ENCODE results near the gene GPBP1L1.

Gene GPBP1L1

GRCh38 chr1:45617618-45618017 lies 68.7 kb downstream of the GPBP1L1 start:
- DNase-seq (ENCODE audit: low spot score), result no peak
- in situ Hi-C loops (cut with MboI; ENCODE audit: low sequenced_read_pairs, unreplicated experiment), result no loop called here
- TF ChIP-seq, protein P1, sequence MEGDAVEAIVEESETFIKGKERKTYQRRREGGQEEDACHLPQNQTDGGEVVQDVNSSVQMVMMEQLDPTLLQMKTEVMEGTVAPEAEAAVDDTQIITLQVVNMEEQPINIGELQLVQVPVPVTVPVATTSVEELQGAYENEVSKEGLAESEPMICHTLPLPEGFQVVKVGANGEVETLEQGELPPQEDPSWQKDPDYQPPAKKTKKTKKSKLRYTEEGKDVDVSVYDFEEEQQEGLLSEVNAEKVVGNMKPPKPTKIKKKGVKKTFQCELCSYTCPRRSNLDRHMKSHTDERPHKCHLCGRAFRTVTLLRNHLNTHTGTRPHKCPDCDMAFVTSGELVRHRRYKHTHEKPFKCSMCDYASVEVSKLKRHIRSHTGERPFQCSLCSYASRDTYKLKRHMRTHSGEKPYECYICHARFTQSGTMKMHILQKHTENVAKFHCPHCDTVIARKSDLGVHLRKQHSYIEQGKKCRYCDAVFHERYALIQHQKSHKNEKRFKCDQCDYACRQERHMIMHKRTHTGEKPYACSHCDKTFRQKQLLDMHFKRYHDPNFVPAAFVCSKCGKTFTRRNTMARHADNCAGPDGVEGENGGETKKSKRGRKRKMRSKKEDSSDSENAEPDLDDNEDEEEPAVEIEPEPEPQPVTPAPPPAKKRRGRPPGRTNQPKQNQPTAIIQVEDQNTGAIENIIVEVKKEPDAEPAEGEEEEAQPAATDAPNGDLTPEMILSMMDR (IDR thresholded peaks at IDR 0.05; ENCODE audit: borderline replicate concordance, control extremely low read depth, extremely low read depth, insufficient read depth, missing control alignments), result no peak

- TF ChIP-seq, protein P1 (IDR thresholded peaks at IDR 0.05; ENCODE audit: borderline replicate concordance, control extremely low read depth, extremely low read depth, insufficient read depth, missing control alignments), result no peak
- in situ Hi-C loops (cut with MboI; ENCODE audit: low sequenced_read_pairs, unreplicated experiment), result no loop called here
- DNase-seq (ENCODE audit: low spot score), result no peak
These were observed 70.4 kb downstream of the GPBP1L1 start for GRCh38 chr1:45615885-45616284.

- in situ Hi-C loops (cut with MboI; ENCODE audit: low sequenced_read_pairs, unreplicated experiment), result no loop called here
- DNase-seq (ENCODE audit: low spot score), result no peak
These were observed 73.3 kb downstream of the GPBP1L1 start for GRCh38 chr1:45612941-45613579.

DNA sequence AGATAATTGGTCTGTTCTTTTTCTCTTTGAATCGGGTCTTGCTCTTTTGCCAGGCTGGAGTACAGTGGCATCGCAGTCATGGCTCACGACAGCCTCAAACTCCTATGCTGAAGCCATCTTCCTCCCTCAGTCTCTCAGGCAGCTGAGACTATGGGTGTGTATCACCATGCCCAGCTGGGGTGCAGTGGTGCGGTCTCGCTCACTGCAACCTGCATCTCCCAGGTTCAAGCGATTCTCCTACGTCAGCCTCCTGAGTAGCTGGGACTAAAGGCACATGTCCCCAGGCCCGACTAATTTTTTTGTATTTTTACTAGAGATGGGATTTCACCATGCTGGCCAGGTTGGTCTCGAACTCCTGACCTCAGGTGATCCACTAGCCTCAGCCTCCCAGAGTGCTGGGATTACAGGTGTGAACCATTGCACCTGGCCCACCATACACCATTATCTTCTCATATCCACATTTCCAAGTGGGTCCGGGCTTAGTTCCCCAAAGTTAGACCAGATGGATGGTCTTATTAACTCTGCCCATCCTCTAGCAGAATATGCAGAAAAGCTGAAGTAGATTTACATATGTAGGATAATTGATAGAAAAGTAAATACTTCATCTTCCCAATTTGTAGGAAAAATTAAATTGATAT lies 75.6 kb downstream of the GPBP1L1 start:
- TF ChIP-seq, protein P1 (IDR thresholded peaks at IDR 0.05; ENCODE audit: borderline replicate concordance, control extremely low read depth, extremely low read depth, insufficient read depth, missing control alignments), result no peak
- in situ Hi-C loops (cut with MboI; ENCODE audit: low sequenced_read_pairs, unreplicated experiment), result no loop called here
- no peak for DNase-seq (ENCODE audit: low spot score)

More at GRCh38 chr1:45612941-45613579, 73.3 kb downstream of the GPBP1L1 start:
- TF ChIP-seq, protein P1 (IDR thresholded peaks at IDR 0.05; ENCODE audit: borderline replicate concordance, control extremely low read depth, extremely low read depth, insufficient read depth, missing control alignments), result no peak

DNA sequence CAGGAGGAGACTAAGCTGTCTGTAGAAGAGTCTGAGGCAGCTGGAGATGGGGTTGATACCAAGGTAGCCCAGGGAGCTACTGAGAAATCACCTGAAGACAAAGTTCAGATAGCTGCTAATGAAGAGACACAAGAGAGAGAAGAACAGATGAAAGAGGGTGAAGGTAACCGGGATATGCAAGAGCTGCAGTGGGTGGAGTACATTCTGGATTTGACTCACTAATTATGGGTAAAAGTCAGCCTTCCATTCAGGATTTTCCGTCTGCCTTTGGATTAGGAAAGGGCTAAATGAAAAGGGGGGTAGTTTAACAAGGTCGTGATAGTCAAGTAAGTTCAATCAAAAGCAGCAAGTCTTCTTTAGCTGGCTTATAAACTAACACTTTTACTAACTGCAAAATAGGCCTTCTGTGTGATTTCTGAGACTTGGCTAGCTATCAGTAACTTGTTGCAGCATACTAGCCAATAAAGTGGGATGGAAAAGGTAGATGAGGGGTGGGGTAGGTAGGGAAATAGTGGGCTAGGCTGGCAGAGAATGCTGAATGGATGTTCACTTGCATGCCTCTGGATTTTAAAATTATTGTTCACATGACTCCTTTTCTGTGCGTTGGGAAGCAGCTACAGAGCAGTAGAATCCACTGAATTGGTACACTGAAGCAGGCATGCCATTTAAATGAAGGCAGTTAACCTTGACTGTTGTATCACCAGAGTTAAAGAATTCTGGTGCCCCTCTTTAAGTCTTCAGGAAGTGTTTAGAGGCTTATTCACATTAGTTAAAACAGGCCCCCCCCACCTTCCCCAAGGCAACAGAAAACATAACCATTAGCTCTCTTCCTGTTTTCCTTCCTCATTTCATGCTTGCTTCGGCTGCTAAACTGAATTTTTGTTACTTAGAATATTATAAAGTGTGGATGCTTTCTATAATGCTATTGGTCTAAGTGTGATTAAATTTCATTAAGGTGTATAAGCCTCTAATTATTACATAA lies 77.9 kb downstream of the GPBP1L1 start:
- in situ Hi-C loops (cut with MboI; ENCODE audit: low sequenced_read_pairs, unreplicated experiment), result no loop called here
- TF ChIP-seq, protein P1 (IDR thresholded peaks at IDR 0.05; ENCODE audit: borderline replicate concordance, control extremely low read depth, extremely low read depth, insufficient read depth, missing control alignments), result no peak
- DNase-seq (ENCODE audit: low spot score), result no peak

- in situ Hi-C loops (cut with MboI; ENCODE audit: low sequenced_read_pairs, unreplicated experiment), result no loop called here
- TF ChIP-seq, protein P1 (IDR thresholded peaks at IDR 0.05; ENCODE audit: borderline replicate concordance, control extremely low read depth, extremely low read depth, insufficient read depth, missing control alignments), result no peak
- no peak for DNase-seq (ENCODE audit: low spot score)
These were observed 78.8 kb downstream of the GPBP1L1 start for GRCh38 chr1:45607404-45608074.

Data from GM13976 (cell line).